Tibial nerve (tissue), 4 donors: Measurements from ENCODE around the gene IMPDH1. TPM values are rescaled to one million over a fixed set of nuclear protein-coding genes. Genes with fewer than 3 reads are reported as not detected.

Experiments
- DNase-seq, 2 donors: peaks; one replicate each; pipeline ENCODE4 v3.0.0-alpha.2; 2019; ENCODE audit warnings: low spot score in 2 of 2
- H3K27ac ChIP-seq, 4 donors: fragments of 200-600 bp; sonication (generic) in 3 of 4; one replicate each; pipeline ENCODE4 v1.5.1; 2017 to 2019; ENCODE audit warnings: mild to moderate bottlenecking in 1 of 4
- H3K27me3 ChIP-seq, 2 donors: fragments of 200-600 bp; sonication (generic) in 1 of 2; one replicate each; pipeline versions ENCODE4 v1.5.1 to v1.6.0; 2017 to 2019
- H3K36me3 ChIP-seq, 3 donors: fragments of 200-600 bp; sonication (generic); one replicate each; pipeline ENCODE4 v1.5.1; 2018 to 2019
- H3K4me1 ChIP-seq, 4 donors: fragments of 200-600 bp; sonication (generic) in 3 of 4; one replicate each; pipeline ENCODE4 v1.5.1; 2017 to 2019
- H3K4me3 ChIP-seq, 4 donors: fragments of 200-600 bp; sonication (generic) in 3 of 4; one replicate each; pipeline ENCODE4 v1.5.1; 2017 to 2019; ENCODE audit warnings: mild to moderate bottlenecking in 1 of 4, moderate library complexity in 1 of 4
- H3K9me3 ChIP-seq, 4 donors: fragments of 200-600 bp; sonication (generic) in 3 of 4; one replicate each; pipeline ENCODE4 v1.5.1; 2017 to 2019
- CTCF ChIP-seq, 5 experiments: fragments of 200-600 bp in 3 of 5; fragments of 450-650 bp in 2 of 5; sonication (generic) in 3 of 5; IDR thresholded peaks; one replicate each; pipeline ENCODE4 v1.5.1; 2016 to 2019; ENCODE audit warnings: antibody characterized with exemption in 5 of 5, mild to moderate bottlenecking in 3 of 5, moderate library complexity in 2 of 5
- EP300 ChIP-seq, 2 donors: sonication (generic); formaldehyde crosslinking; IDR thresholded peaks; one replicate each; pipeline ENCODE4 v1.6.1; 2017; ENCODE audit warnings: antibody characterized with exemption in 2 of 2, mild to moderate bottlenecking in 1 of 2
- POLR2A ChIP-seq, 2 donors: fragments of 450-650 bp; IDR thresholded peaks; one replicate each; pipeline ENCODE4 v1.6.1; 2017; ENCODE audit warnings: antibody characterized with exemption in 2 of 2, mild to moderate bottlenecking in 2 of 2, moderate library complexity in 2 of 2
- WGBS, 2 donors: methylation state at CpG; one replicate each; pipeline ENCODE4 v1.1.5; 2018; 5-methylcytosine and 5-hydroxymethylcytosine counted together
- small RNA-seq: library from RNA; depleted of rRNA; stranded (forward); fragments of <200 nt; gene quantifications from one replicate; pipeline ENCODE3, GENCODE V24; 2016
- total RNA-seq, 4 donors: library from RNA; depleted of rRNA; stranded (reverse); fragments of >200 nt; gene quantifications; one replicate each; pipeline ENCODE4 v1.1.0, GENCODE V29; 2016

The IMPDH1 gene
- total RNA-seq, 4 donors from 2014 or later = 50.2 to 102 (median 74.0) TPM

DNA sequence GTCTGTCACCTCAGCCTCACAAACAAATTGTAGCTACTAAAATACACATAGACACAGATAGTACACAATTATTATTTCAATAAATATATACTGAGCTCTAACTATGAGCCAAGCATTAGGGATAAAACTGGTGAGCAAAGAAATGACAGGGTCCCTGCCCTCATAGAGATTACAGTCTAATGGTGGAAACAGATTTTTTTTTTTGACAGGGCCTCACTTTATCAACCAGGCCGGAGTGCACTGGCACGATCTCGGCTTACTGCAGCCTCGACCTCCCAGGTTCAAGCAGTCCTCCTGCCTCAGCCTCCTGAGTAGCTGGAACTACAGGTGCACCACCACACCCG is 65.4 kb downstream of the IMPDH1 start:
- no peak overlapping the region for H3K27ac ChIP-seq
- no peaks in the 10 kb centered on the region for H3K27me3 ChIP-seq
- WGBS, 2 donors = 92 to 93% methylated on average over 5 of the region's 5 CpGs
- H3K36me3 ChIP-seq = peaks cover 0 to 5% (median 0%) of the 10 kb centered on the region in 3 donors
- peak overlapping the region in 1 of 4 donors; percentile 56 for H3K4me3 ChIP-seq
- no peak for TF ChIP-seq POLR2A (IDR thresholded peaks at IDR 0.05)
- TF ChIP-seq CTCF (IDR thresholded peaks at IDR 0.05) = no peak
- no peak for TF ChIP-seq EP300 (IDR thresholded peaks at IDR 0.05)
- H3K4me1 ChIP-seq = peaks cover 0 to 33% (median 14%) of the 10 kb centered on the region in 4 donors
- no peaks in the 10 kb centered on the region for H3K9me3 ChIP-seq
- DNase-seq = no peak

- 13% methylated on average over 49 of the region's 49 CpGs for WGBS, 2 donors
- H3K27ac ChIP-seq = peak within 1 kb of the TSS in 3 of 4 donors; percentile 64 to 85 (median 78)
- peaks cover 0 to 33% (median 14%) of the 10 kb centered on the region in 4 donors for H3K4me1 ChIP-seq
- H3K4me3 ChIP-seq = peak within 1 kb of the TSS; percentile 56 to 88 (median 70)
- peak; percentile 66 to 81 for DNase-seq
- H3K36me3 ChIP-seq = peaks cover 0 to 11% (median 0%) of the 10 kb centered on the region in 3 donors
- H3K27me3 ChIP-seq = no peaks in the 10 kb centered on the region
- H3K9me3 ChIP-seq = no peaks in the 10 kb centered on the region
- peak in 1 of 2 donors; percentile 43 for TF ChIP-seq POLR2A (IDR thresholded peaks at IDR 0.05)
- peak in 1 of 5 experiments; percentile 25 for TF ChIP-seq CTCF (IDR thresholded peaks at IDR 0.05)
- peak; percentile 31 to 90 for TF ChIP-seq EP300 (IDR thresholded peaks at IDR 0.05)
Measured at GRCh38 chr7:128343554-128344430, 66.0 kb downstream of the IMPDH1 start, which contains the start of gene RBM28. Gene RBM28 (minus strand): TSS chr7:128343908. CDS start chr7:128343793, 115 bp downstream.

Small RNA genes lying within 50 kb of the gene (small RNA-seq; reads per million reads assigned to genes)
- gene AC010655.1 (not detected), gene RNU7-27P (not detected), gene RNU7-54P (not detected)

Other genes with a start within 250 kb of the IMPDH1 start
- gene LEP, start 168.7 kb downstream of the IMPDH1 start, total RNA-seq = 10 to 100 TPM; 15.9 to 70.7 (median 40.5) TPM
- gene RBM28, start 66.1 kb downstream of the IMPDH1 start, total RNA-seq = 10 to 100 TPM; 25.1 to 89.4 (median 51.0) TPM
- 1 to 10 TPM in 2 of 4 donors, under 1 TPM in 2; 0.78 to 6.6 (median 2.6) TPM for gene PRRT4, start 48.3 kb downstream of the IMPDH1 start, total RNA-seq
- gene HILPDA, start 45.9 kb upstream of the IMPDH1 start, total RNA-seq = 10 to 100 TPM; 32.4 to 64.2 (median 38.3) TPM
- gene METTL2B, start 66.8 kb upstream of the IMPDH1 start, total RNA-seq = 10 to 100 TPM; 21.6 to 27.9 (median 24.1) TPM